HepG2 (cell line): ENCODE results near the gene ALKBH5. TPM values are rescaled to one million over a fixed set of nuclear protein-coding genes. Genes with fewer than 3 reads are reported as not detected.

ENCODE experiments used
- GTF2F1 ChIP-seq: fragments of 150-350 bp; IDR thresholded peaks from 2 replicates; pipeline ENCODE4 v1.6.1; 2014; ENCODE audit warnings: low read length
- NFYB ChIP-seq: sonication (generic); formaldehyde crosslinking; IDR thresholded peaks from 2 replicates; pipeline ENCODE4 v1.4.0; 2020; ENCODE audit warnings: missing genetic modification reagents
- NONO ChIP-seq, 2 experiments: fragments of 450-650 bp in 1 of 2; sonication (generic) in 1 of 2; formaldehyde crosslinking in 1 of 2; IDR thresholded peaks in 1 of 2; conservative IDR thresholded peaks in 1 of 2; 2 replicates each; pipeline versions ENCODE4 v1.6.1 to v1.8.0; 2017 to 2022; ENCODE audit warnings: mild to moderate bottlenecking in 1 of 2, missing genetic modification reagents in 1 of 2, moderate library complexity in 1 of 2
- PHF20 ChIP-seq: sonication (generic); formaldehyde crosslinking; IDR thresholded peaks from 2 replicates; pipeline ENCODE4 v1.5.0; 2020; ENCODE audit warnings: mild to moderate bottlenecking, missing genetic modification reagents
- PITX1 ChIP-seq: sonication (generic); formaldehyde crosslinking; IDR thresholded peaks from 2 replicates; pipeline ENCODE4 v1.5.1; 2020; ENCODE audit warnings: mild to moderate bottlenecking, missing genetic modification reagents
- SOX13 ChIP-seq, 3 experiments: fragments of 450-650 bp in 1 of 3; sonication (generic) in 1 of 3; formaldehyde crosslinking in 1 of 3; IDR thresholded peaks in 2 of 3; conservative IDR thresholded peaks in 1 of 3; 2 replicates each; pipeline versions ENCODE4 v1.5.0 to v1.6.1; 2016 to 2020; ENCODE audit warnings: antibody characterized with exemption in 1 of 3, mild to moderate bottlenecking in 1 of 3, missing compliant biosample characterization in 1 of 3, missing genetic modification reagents in 1 of 3, moderate library complexity in 1 of 3
- SP1 ChIP-seq, 2 experiments: fragments of 450-650 bp in 1 of 2; sonication (generic) in 1 of 2; formaldehyde crosslinking in 1 of 2; IDR thresholded peaks; 2 replicates each; pipeline versions ENCODE4 v1.4.0 to v1.6.1; 2016 to 2020; ENCODE audit warnings: missing genetic modification reagents in 1 of 2
- SP2 ChIP-seq: sonication (generic); formaldehyde crosslinking; IDR thresholded peaks from 2 replicates; pipeline ENCODE4 v1.5.1; 2020; ENCODE audit warnings: mild to moderate bottlenecking, missing genetic modification reagents
- SP4 ChIP-seq: sonication (generic); formaldehyde crosslinking; IDR thresholded peaks from 2 replicates; pipeline ENCODE4 v1.8.1; 2023; ENCODE audit warnings: mild to moderate bottlenecking, missing genetic modification reagents
- TEAD2 ChIP-seq: sonication (generic); formaldehyde crosslinking; IDR thresholded peaks from 2 replicates; pipeline ENCODE4 v1.9.0; 2021; ENCODE audit warnings: missing genetic modification reagents
- TOE1 ChIP-seq: sonication (generic); formaldehyde crosslinking; IDR thresholded peaks from 2 replicates; pipeline ENCODE4 v1.4.0; 2020; ENCODE audit warnings: mild to moderate bottlenecking, missing genetic modification reagents
- TOPORS ChIP-seq: sonication (generic); formaldehyde crosslinking; IDR thresholded peaks from 2 replicates; pipeline ENCODE4 v1.8.0; 2023; ENCODE audit warnings: mild to moderate bottlenecking, missing genetic modification reagents
- ZNF235 ChIP-seq: sonication (generic); formaldehyde crosslinking; IDR thresholded peaks from 2 replicates; pipeline ENCODE4 v1.8.1; 2023; ENCODE audit warnings: mild to moderate bottlenecking, missing genetic modification reagents, borderline replicate concordance
- ZNF317 ChIP-seq: sonication (generic); formaldehyde crosslinking; IDR thresholded peaks from 2 replicates; pipeline ENCODE4 v1.5.0; 2020; ENCODE audit warnings: mild to moderate bottlenecking, missing genetic modification reagents
- ZNF335 ChIP-seq: sonication (generic); formaldehyde crosslinking; IDR thresholded peaks from 2 replicates; pipeline ENCODE4 v1.4.0; 2020; ENCODE audit warnings: missing genetic modification reagents
- ZNF891 ChIP-seq: sonication (generic); formaldehyde crosslinking; IDR thresholded peaks from 2 replicates; pipeline ENCODE4 v1.5.0; 2020; ENCODE audit warnings: mild to moderate bottlenecking, missing genetic modification reagents
- polyA plus RNA-seq, 8 experiments: library from polyadenylated mRNA; depleted of rRNA in 3 of 8; stranded (reverse) in 7 of 8; unstranded in 1 of 8; fragments of >200 nt; fragmentation: Illumina TruSeq in 4 of 8; extraction: Trizol in 4 of 8; gene quantifications; 2 replicates each; pipeline versions ENCODE4 v1.2.1 to v1.2.3, GENCODE V29; 2011 to 2016; ENCODE audit warnings: low read depth in 4 of 8, missing spikeins in 1 of 8, mixed read lengths in 1 of 8; ENCODE audit not compliant: insufficient read depth in 1 of 8
- total RNA-seq, 5 experiments: library from RNA; depleted of rRNA; stranded (reverse); fragments of >200 nt; fragmentation: Illumina TruSeq; extraction: Trizol; gene quantifications; 2 replicates each; pipeline ENCODE4 v1.2.3, GENCODE V29; 2016; ENCODE audit warnings: low read depth in 1 of 5
- TF ChIP-seq, protein P1 (sequence below): sonication (generic); formaldehyde crosslinking; IDR thresholded peaks from 2 replicates; pipeline ENCODE4 v1.5.1; 2020; ENCODE audit warnings: missing genetic modification reagents, mild to moderate bottlenecking, borderline replicate concordance
- TF ChIP-seq, protein P2 (sequence below): sonication (generic); formaldehyde crosslinking; IDR thresholded peaks from 2 replicates; pipeline ENCODE4 v1.5.0; 2020; ENCODE audit warnings: mild to moderate bottlenecking, missing genetic modification reagents
- TF ChIP-seq, protein P3 (sequence below): sonication (generic); formaldehyde crosslinking; IDR thresholded peaks from 2 replicates; pipeline ENCODE4 v1.4.0; 2020; ENCODE audit warnings: missing genetic modification reagents, mild to moderate bottlenecking, borderline replicate concordance
- TF ChIP-seq, protein P4 (sequence below): sonication (generic); formaldehyde crosslinking; IDR thresholded peaks from 2 replicates; pipeline ENCODE4 v1.4.0; 2020; ENCODE audit warnings: missing genetic modification reagents
- TF ChIP-seq, protein P5 (sequence below): sonication (generic); formaldehyde crosslinking; IDR thresholded peaks from 2 replicates; pipeline ENCODE4 v1.4.0; 2020; ENCODE audit warnings: mild to moderate bottlenecking, missing genetic modification reagents
- TF ChIP-seq, protein P6 (sequence below): sonication (generic); formaldehyde crosslinking; IDR thresholded peaks from 2 replicates; pipeline ENCODE4 v1.8.1; 2023; ENCODE audit warnings: mild to moderate bottlenecking, moderate library complexity, missing genetic modification reagents

Gene ALKBH5
- total and polyA plus RNA-seq, 2 of the 13 experiments (the other 11 are each of a cell fraction or from before 2014, with no cell fraction given) = 68.9 to 76.9 TPM

DNA sequence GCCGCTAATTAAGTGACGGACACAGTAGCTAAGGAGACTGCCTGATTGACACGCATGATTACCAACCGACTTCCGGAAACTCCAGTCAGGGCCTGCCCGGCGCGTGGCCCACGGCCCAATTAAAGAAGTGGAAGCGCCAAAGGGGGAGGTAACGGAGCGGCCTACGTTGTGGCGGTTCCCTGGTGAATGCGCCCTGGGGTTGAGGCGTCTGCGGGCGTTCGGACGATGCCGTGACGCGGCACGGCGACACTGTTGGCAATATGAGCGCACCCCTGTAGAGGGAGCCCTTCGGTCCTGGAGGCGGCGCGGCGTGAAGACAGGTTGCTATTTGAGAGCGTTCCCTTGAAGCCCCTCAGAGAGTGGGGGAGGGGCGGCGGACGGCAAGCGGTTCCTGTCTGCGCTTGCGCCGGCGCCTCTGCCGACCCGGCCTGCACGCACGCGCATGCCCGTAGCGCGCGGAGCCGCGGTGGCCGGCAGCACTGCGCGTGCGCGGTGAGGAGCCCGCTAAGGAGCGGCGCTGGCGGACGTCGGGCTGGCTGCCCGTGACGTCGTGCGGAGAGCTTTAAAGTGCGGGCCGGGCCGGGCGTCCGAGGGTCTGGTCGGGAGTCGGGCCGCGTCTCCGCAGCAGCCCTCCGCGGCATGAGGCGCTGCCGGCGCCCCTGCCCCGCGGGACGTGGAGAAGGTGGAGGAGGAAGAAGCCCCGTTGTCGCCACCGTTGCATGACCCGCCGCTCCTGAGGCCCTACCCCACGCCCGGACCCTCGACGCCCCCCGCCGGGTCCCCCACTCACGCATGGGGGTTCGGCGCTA, at the start of gene ALKBH5 (continued):
- TF ChIP-seq NONO (IDR thresholded peaks at IDR 0.05) (no peak), NONO (CRISPR knock-in tag; conservative IDR thresholded peaks at IDR 0.05) (peak; percentile 38; the same call in 1 of the 2 replicates), TOPORS (CRISPR knock-in tag) (peak; percentile 78; the same call in 1 of the 2 replicates), ZNF335 (CRISPR knock-in tag) (peak; percentile 98), SP1 (IDR thresholded peaks at IDR 0.05) (no peak), SP1 (CRISPR knock-in tag; IDR thresholded peaks at IDR 0.05) (peak; percentile 58), ZNF317 (CRISPR knock-in tag) (0 out of 2 replicates have a peak, but pooled peaks have one; percentile 23), ZNF235 (CRISPR knock-in tag) (peak; percentile 14; the same call in 1 of the 2 replicates), SP4 (CRISPR knock-in tag) (peak; percentile 59; the same call in 1 of the 2 replicates), ZNF891 (CRISPR knock-in tag) (0 out of 2 replicates have a peak, but pooled peaks have one; percentile 5), TOE1 (CRISPR knock-in tag) (no peak), SP2 (CRISPR knock-in tag) (peak; percentile 100), GTF2F1 (no peak), TEAD2 (CRISPR knock-in tag) (no peak), SOX13 (IDR thresholded peaks at IDR 0.05) (no peak), SOX13 (CRISPR knock-in tag; conservative IDR thresholded peaks at IDR 0.05 in 1 of 2, IDR thresholded peaks at IDR 0.05 in 1 of 2) (0 out of 4 replicates have a peak, but pooled peaks of 1 of the 2 experiments have one; percentile 25), NFYB (CRISPR knock-in tag) (peak; percentile 92), PHF20 (peak; percentile 44), PITX1 (CRISPR knock-in tag) (no peak)
- TF ChIP-seq, protein P1, sequence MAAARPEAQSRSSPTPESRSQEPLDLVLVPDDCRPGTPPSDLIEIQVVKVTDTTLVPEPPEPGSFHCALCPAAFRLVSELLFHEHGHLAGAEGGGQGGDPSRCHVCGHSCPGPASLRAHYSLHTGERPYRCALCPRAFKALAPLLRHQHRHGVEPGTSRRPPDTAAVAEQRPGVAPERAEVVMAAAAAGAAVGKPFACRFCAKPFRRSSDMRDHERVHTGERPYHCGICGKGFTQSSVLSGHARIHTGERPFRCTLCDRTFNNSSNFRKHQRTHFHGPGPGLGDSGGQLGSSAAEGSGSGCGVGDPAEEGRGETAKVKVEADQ (CRISPR knock-in tag) = no peak; the same call in 1 of the 2 replicates
- TF ChIP-seq, protein P2, sequence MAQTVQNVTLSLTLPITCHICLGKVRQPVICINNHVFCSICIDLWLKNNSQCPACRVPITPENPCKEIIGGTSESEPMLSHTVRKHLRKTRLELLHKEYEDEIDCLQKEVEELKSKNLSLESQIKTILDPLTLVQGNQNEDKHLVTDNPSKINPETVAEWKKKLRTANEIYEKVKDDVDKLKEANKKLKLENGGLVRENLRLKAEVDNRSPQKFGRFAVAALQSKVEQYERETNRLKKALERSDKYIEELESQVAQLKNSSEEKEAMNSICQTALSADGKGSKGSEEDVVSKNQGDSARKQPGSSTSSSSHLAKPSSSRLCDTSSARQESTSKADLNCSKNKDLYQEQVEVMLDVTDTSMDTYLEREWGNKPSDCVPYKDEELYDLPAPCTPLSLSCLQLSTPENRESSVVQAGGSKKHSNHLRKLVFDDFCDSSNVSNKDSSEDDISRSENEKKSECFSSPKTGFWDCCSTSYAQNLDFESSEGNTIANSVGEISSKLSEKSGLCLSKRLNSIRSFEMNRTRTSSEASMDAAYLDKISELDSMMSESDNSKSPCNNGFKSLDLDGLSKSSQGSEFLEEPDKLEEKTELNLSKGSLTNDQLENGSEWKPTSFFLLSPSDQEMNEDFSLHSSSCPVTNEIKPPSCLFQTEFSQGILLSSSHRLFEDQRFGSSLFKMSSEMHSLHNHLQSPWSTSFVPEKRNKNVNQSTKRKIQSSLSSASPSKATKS = no peak; the same call in 1 of the 2 replicates
- TF ChIP-seq, protein P3, sequence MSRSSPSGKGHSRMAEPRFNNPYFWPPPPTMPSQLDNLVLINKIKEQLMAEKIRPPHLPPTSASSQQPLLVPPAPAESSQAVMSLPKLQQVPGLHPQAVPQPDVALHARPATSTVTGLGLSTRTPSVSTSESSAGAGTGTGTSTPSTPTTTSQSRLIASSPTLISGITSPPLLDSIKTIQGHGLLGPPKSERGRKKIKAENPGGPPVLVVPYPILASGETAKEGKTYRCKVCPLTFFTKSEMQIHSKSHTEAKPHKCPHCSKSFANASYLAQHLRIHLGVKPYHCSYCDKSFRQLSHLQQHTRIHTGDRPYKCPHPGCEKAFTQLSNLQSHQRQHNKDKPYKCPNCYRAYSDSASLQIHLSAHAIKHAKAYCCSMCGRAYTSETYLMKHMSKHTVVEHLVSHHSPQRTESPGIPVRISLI (CRISPR knock-in tag) = no peak
- TF ChIP-seq, protein P4, sequence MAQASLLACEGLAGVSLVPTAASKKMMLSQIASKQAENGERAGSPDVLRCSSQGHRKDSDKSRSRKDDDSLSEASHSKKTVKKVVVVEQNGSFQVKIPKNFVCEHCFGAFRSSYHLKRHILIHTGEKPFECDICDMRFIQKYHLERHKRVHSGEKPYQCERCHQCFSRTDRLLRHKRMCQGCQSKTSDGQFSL (CRISPR knock-in tag) = no peak
- TF ChIP-seq, protein P5, sequence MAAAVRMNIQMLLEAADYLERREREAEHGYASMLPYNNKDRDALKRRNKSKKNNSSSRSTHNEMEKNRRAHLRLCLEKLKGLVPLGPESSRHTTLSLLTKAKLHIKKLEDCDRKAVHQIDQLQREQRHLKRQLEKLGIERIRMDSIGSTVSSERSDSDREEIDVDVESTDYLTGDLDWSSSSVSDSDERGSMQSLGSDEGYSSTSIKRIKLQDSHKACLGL = peak; percentile 61; the same call in 1 of the 2 replicates
- TF ChIP-seq, protein P6, sequence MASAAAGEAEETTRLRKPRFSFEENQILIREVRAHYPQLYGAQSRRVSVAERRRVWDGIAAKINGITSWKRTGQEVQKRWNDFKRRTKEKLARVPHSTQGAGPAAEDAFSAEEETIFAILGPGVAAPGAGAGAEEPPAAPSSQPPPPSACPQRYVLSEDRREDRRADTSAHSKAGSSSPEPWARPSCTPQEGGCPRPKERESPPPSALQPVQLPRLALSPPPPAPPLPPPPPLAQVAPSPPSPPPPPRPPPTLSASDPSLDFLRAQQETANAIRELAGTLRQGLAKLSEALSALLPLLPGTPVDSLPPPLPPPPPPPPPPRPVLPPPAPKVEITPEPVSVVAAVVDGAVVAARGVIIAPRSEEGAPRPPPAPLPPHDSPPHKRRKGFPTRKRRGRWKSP (CRISPR knock-in tag) = peak; percentile 92
